ENCODE data around the gene SLCO4A1. TPM values are rescaled to one million over a fixed set of nuclear protein-coding genes. Genes with fewer than 3 reads are reported as not detected.

SLCO4A1 gene
- total and polyA plus RNA-seq, 12 donors = 1.5 to 52.7 (median 6.8) TPM

- ATAC-seq (no peak), DNase-seq (no peak)
- WGBS, 2 donors = 95 to 96% methylated on average over 11 of the region's 11 CpGs
- Histone ChIP-seq H3K36me3 (no peaks in the 10 kb centered on the region), H3K9me3 (no peaks in the 10 kb centered on the region), H3K4me1 (peaks cover 0 to 12% (median 0%) of the 10 kb centered on the region in 9 donors), H3K27me3 (peaks cover 0 to 45% (median 35%) of the 10 kb centered on the region in 7 donors), H3K4me3 (no peak overlapping the region), H3K27ac (no peak overlapping the region)
- TF ChIP-seq CTCF (IDR thresholded peaks at IDR 0.05) = no peak
- intact Hi-C loops (cut with DNase I) = no loop called here
Measured at GRCh38 chr20:62688083-62688482, 45.8 kb downstream of the SLCO4A1 start.

GRCh38 chr20:62688855-62689460 lies 46.7 kb downstream of the SLCO4A1 start:
- no peak for DNase-seq
- Histone ChIP-seq H3K4me3 (no peak overlapping the region), H3K36me3 (no peaks in the 10 kb centered on the region), H3K27me3 (peaks cover 0 to 46% (median 36%) of the 10 kb centered on the region in 7 donors), H3K4me1 (peaks cover 0 to 12% (median 0%) of the 10 kb centered on the region in 9 donors), H3K9me3 (no peaks in the 10 kb centered on the region), H3K27ac (no peak overlapping the region)
- WGBS, 2 donors = 76 to 78% methylated on average over 29 of the region's 29 CpGs
- ATAC-seq = peak in 3 of 8 donors; percentile 25 to 40 (median 25)
- intact Hi-C loops (cut with DNase I) = no loop called here
- peak in 2 of 9 donors; percentile 12 to 26 for TF ChIP-seq CTCF (IDR thresholded peaks at IDR 0.05)

GRCh38 chr20:62689861-62690260 lies 47.6 kb downstream of the SLCO4A1 start:
- 87 to 89% methylated on average over 17 of the region's 17 CpGs for WGBS, 2 donors

GRCh38 chr20:62690261-62690820 lies 48.0 kb downstream of the SLCO4A1 start:
- DNase-seq (no peak), ATAC-seq (no peak)
- Histone ChIP-seq H3K27ac (no peak overlapping the region), H3K4me3 (no peak overlapping the region), H3K4me1 (peaks cover 0 to 12% (median 0%) of the 10 kb centered on the region in 9 donors), H3K9me3 (no peaks in the 10 kb centered on the region), H3K36me3 (no peaks in the 10 kb centered on the region), H3K27me3 (peaks cover 0 to 48% (median 33%) of the 10 kb centered on the region in 7 donors)
- no peak for TF ChIP-seq CTCF (IDR thresholded peaks at IDR 0.05)
- intact Hi-C loops (cut with DNase I) = no loop called here
- WGBS, 2 donors = 87 to 89% methylated on average over 17 of the region's 17 CpGs

More at GRCh38 chr20:62689861-62690260, 47.6 kb downstream of the SLCO4A1 start:
- H3K4me3 ChIP-seq = no peak overlapping the region
- H3K4me1 ChIP-seq = peaks cover 0 to 12% (median 0%) of the 10 kb centered on the region in 9 donors
- no peaks in the 10 kb centered on the region for H3K9me3 ChIP-seq
- no peak for ATAC-seq
- no peak overlapping the region for H3K27ac ChIP-seq
- intact Hi-C loops (cut with DNase I) = no loop called here
- no peaks in the 10 kb centered on the region for H3K36me3 ChIP-seq
- DNase-seq = no peak
- TF ChIP-seq CTCF (IDR thresholded peaks at IDR 0.05) = no peak
- peaks cover 0 to 51% (median 36%) of the 10 kb centered on the region in 7 donors for H3K27me3 ChIP-seq
